Stimulated activated CD4-positive, alpha-beta T cell treated with anti-CD3 and anti-CD28 coated beads, TNF-alpha, amount 100 ng/mL, for 1 hour (primary cell): ENCODE data around the gene GRM7.

Source experiments
- DNase-seq, 3 donors: peaks; one replicate each; pipeline ENCODE4 v3.0.0-alpha.2; 2020; ENCODE audit warnings: low read depth in 3 of 3, low spot score in 1 of 3

Gene GRM7

DNA sequence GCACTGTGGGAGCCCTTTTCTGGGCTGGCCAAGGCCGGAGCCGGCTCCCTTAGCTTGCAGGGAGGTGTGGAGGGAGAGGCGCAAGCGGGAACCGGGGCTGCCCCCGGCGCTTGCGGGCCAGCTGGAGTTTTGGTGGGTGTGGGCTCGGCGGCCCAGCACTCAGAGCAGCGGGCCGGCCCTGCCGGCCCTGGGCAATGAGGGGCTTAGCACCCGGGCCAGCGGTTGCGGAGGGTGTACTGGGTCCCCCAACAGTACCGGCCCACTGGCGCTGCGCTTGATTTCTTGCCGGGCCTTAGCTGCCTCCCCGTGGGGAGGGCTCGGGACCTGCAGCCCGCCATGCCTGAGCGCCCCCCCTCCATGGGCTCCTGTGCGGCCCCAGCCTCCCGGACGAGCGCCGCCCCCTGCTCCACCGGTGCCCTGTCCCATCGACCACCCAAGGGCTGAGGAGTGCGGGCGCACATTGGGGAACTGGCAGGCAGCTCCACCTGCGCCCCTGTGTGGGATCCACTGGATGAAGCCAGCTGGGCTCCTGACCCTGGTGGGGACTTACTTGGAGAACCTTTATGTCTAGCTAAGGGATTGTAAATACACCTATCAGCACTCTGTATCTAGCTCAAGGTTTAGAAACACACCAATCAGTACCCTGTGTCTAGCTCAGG, 707.7 kb downstream of the GRM7 start:
- no peak for DNase-seq

DNA sequence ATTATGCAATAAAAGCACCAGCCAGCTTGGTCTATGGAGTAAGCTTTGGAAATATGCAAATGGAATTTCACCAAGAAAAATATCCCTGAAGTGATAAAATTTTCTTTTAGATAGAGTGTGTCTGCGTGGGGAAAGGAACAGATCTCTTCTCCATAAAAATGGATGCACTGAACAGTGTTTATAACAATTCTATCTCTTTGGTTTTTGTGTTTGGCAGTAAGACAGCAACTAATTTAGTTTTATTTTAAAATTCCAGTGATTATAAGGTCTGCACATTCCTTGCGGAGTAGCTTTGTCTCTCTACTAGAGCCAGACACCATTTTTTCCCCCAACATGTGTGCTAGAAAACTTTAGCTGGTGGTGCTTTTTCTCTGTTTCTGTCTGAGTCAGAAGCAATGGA, 712.4 kb downstream of the GRM7 start:
- no peak for DNase-seq

DNA sequence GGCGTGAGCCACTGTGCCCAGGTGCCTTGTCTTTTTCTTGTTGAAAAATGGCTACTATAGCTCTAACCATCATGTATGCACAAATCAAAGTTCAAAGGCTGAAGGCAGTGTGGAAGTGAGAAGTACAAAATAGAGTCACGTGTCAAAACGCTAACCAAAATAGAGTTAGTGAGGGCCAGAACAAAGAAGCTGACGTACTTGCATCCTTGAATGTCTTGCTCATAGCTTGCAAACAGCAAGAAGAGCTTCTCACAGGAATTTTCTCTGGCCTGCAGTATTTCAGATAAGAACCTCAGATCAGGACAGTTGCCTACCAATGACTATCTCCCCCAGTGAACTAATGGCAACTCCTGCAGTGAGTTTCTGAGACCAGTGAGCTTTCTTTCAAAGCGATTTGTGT, 713.5 kb downstream of the GRM7 start:
- no peak for DNase-seq

- DNase-seq: no peak
Measured at GRCh38 chr3:7576071-7576470, 715.2 kb downstream of the GRM7 start.

DNA sequence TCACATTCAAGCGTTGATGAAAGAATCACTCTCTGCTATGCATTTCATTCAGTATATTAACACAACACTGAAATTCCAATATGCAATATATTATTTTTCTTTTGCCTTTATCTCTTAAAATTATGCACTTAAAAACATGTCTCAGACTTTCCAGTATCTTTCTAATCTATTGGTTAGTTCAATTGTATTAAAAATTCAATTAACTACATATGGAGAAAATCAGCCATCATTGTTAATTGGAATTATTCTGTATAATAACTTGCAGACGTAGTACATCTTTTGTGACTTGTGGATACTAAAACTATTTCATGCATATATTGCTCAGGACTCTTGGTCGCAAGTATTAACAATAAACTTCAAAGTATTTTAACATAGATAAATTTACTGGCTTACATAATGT, 715.6 kb downstream of the GRM7 start:
- DNase-seq: no peak

GRCh38 chr3:7577513-7577912, 716.6 kb downstream of the GRM7 start:
- no peak for DNase-seq

DNA sequence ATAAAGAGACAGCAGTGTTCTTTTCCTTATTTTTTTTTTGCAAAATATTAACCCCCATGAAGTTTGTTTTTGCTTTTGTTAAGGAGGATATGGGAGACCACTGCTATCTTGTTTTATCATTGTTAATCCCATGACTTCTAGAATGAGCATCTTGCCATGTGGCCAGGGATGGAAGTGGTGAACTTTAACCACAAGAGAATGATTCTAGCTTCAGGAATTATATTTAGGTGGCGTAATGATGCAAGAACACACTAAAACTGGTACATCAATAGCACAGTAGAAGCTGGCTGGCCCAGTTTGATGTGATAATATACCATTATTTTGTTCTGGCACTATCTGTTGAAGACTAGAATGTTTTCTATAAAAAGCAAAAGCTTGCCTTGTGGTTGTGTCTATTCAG, 720.9 kb downstream of the GRM7 start:
- DNase-seq: no peak

DNA sequence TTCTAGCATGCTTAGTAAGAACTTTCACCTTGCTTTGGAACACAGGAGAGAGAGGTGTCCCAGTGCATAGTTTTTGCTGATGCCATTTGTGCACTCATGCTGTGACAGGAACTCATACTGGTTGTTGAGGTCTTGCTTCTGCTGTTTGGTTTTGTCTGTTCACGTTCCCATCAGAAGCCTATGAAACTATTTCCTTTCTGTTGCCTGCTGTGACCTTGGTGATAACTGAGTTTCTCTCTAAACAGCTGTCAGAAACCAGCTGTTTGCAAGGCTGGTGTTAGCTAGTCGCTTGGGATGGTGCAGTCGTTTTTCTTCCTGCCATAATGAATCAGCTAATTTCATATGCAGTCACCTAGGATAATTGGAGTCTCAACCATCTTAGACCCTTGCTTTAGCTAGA, 724.1 kb downstream of the GRM7 start:
- no peak for DNase-seq

GRCh38 chr3:7588236-7588635, 727.3 kb downstream of the GRM7 start:
- no peak for DNase-seq

DNA sequence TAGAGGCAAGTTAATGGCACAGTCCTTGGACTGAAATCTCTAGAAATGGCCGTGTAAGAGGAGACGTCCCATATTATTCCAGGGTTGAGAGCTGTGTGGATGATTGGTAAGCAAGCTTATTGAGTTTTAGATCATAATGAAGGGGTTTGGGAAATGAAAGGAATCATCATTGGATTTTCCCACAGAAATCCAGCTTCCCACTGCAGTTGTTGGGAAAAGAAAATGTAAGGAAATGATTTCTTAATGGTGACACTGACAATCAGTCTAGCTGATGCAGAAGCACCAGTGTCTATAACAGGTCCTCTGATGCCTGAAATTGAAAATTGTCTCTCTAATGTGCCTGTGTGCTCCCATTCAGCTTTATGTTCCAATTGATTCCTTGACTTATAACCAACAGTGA, 728.6 kb downstream of the GRM7 start:
- no peak for DNase-seq

- DNase-seq: no peak
Measured at GRCh38 chr3:7602297-7602696, 741.4 kb downstream of the GRM7 start.

DNA sequence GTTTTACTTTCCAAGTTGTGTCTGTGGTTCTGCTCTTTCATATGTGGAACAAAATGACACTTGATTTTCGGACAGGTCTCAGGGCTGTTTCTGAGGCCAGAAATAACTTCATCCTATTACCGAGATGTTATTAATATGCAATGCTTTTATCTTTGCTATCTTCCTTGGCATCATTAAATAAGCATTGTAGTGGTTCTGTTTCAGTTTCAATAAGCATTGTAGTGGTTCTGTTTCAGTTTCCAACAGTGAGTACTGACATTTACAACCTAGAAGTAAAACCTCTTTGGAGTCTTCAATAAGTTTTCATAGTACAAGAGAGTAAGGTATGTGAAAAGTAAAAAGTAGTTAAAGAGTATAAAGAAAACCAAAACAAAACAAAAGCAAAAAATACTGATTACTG, 746.2 kb downstream of the GRM7 start:
- DNase-seq: no peak

- no peak for DNase-seq
Measured at GRCh38 chr3:7607676-7608075, 746.8 kb downstream of the GRM7 start.

GRCh38 chr3:7610634-7611033, 749.7 kb downstream of the GRM7 start:
- DNase-seq: no peak

DNA sequence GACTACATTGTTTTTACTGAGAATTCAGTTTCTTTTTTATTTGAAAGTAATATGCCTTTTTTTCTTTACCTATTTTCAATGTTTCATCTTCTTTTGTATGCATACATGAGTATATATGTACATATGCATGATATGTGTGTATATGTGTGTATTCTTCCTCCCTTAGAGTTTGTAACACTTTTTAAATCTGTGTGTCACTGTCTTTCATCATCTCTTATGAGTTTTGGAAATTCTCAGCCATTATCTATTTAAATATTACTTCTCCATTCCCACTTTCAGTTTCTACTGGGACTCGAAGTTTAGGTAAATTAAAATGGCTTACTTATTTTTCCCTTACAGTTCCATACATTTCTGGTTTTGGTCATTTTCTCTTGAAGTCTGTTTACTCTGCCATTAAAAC, 754.1 kb downstream of the GRM7 start:
- DNase-seq: no peak

- DNase-seq: no peak
Measured at GRCh38 chr3:7618606-7619005, 757.7 kb downstream of the GRM7 start.

DNA sequence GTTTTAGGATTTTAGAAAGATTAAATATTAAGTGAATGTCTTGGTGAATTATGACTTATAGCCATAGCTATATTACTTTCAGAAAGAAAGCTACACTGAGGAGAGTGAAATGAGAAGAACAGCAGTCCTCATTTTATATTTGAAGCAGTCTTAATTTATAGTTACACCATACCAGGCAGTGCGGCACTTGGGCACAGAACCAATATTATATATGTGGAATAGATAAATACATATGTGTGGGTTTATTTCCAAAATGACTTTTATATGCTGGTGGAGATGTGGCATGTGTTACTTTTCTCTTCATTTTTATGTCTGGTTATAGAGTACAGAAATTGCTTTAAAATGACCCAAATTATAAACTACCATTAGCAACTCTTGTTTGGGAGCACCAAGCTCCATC, 759.5 kb downstream of the GRM7 start:
- no peak for DNase-seq

DNA sequence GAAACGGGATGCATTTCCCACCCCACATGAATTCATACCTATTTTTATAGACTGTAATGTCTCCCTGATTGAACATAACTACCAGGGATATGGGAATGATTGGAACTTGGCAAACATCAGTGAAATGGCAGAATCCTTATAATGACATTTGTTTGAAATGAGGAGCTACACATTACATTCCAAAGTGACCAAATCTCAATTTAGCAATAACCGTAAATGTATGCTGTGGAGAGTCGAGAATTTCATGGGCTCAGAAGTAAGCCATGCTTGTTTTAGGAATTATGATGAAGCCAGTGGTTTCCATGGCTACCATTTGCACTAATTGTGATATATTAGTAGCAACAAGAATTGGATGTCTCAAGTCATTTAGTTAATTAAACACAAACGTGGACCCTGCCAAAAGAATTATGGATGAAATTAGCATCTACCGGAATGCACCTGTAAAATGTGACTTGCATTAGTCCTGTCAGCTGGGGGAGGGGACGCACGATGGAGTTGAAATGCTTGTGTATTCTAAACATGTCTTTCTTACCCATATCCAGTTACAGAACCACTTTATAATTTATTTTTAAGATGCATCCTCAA, 760.2 kb downstream of the GRM7 start:
- DNase-seq: no peak

- DNase-seq: no peak
Measured at GRCh38 chr3:7621651-7622050, 760.7 kb downstream of the GRM7 start.

DNA sequence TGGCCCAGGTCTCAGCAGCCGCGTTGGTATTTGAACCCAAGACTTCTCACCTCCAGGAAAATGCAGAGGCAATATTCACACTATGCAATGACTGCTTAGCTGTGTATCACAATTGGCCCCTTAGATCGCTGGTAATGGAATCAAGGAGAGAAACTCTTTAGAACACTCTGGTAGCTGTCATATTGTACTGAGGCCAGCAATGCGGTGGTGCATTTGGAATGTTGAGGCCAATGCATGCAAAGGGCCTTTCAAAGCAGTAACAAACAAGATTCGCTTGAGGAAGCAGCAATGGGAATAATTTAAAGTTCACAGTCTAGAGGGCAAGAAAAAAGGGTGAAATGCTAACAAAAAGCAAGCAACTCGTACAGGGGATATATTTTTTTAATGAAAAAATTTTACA, 764.1 kb downstream of the GRM7 start:
- DNase-seq: no peak

DNA sequence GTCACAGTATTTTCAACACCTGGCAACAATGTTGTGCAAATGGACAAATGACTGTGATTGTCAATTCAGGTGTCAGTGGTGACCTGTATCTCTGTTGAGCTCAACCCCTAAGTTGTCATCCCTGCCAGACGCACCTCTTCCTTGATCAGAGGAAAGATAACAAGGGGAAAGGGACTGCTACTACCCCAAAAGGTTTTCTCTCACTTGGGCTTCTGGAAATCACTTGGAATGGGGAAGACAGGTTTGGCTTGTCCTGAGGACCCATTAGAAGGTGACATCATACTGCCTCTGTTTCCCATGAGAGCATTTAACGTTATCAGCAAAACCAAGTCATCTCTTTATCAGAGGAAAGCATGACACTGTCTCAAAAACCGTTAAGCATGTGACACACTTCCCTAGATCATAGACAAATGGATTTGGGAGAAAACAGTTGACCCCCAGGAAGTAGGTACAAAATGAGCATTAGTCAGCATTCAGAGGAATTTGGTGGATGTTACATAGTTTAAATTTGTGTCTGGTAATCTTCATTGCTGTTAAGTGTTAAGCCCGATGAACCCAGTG, 769.5 kb downstream of the GRM7 start:
- no peak for DNase-seq

DNA sequence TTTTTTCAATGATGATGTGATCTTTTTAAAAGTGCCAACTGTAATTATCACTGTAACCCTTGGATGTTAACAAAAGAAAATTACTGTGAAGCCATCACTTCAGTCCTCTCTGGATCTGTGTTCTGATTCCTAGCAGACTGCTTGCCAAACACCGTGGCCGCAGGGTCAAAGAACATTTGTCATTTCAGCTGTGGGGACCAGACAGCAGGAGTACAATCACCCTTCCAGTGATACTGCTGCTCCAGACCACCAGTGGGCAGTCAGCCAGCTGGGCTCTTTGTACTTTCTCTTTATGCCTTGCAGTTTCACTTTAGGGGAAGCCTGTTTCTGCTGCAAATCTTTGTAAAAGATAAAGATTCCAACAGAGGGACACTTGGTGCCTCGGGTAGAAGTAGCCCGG, 770.0 kb downstream of the GRM7 start:
- DNase-seq: no peak

DNA sequence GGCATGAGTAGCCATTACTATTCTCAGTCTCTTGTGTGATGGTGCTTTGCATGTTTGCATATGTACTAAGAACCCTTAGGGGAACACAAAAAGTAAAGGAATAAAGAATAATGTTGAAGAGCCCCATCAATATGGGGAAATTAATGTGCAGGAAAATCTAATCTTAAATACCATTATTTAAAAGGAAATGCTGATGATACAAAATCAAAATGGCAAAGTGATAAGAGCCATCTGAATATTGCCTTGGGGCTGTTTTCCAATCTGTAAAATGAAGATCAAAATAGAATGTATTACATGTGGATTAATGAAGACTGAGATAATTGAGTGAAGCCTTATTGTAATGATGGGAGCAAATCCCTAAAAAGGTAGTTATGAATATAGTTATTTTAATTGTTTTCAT, 771.4 kb downstream of the GRM7 start:
- DNase-seq: no peak
